HL-60/S4 treated with phorbol 12-myristate 13-acetate at 8.2 ng/mL for 4 days and 3 days (cell line): Measurements from ENCODE around the gene PGAM4.

Experiments
- in situ Hi-C: fragments of 300-500 bp; cut with MboI; formaldehyde crosslinking; loops from 2 replicates; pipeline ENCODE4 v1.15.0; 2022; ENCODE audit warnings: low sequenced_read_pairs

PGAM4 gene

GRCh38 chrX:77930581-77930980 is 38.9 kb downstream of the PGAM4 start:
- in situ Hi-C loops, result no loop called here

- in situ Hi-C loops, result no loop called here
Measured at GRCh38 chrX:77925764-77926163, 43.7 kb downstream of the PGAM4 start.

DNA sequence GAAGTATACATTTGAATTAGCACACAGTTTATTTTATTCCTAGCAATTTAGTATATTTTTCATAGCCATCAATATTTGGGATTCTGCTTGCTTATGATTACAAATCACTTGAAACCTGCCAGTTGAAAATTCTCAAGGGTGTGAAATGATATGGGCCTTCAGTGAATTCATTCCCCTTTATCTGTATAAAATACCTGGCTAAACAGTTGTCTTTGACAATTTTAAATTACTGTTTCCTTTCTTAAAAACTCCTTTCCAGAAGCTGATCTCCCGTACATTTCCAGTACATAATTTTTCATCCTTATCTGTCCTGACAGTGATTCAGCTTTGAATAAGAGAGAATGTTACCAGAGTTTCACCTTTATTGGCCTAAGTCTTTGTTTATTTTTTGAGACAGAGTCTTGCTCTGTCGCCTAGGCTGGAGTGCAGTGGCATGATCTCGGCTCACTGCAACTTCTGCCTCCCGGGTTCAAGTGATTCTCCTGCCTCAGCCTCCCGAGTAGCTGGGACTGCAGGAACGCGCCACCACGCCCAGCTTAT is 45.0 kb downstream of the PGAM4 start:
- in situ Hi-C loops, result no loop called here

DNA sequence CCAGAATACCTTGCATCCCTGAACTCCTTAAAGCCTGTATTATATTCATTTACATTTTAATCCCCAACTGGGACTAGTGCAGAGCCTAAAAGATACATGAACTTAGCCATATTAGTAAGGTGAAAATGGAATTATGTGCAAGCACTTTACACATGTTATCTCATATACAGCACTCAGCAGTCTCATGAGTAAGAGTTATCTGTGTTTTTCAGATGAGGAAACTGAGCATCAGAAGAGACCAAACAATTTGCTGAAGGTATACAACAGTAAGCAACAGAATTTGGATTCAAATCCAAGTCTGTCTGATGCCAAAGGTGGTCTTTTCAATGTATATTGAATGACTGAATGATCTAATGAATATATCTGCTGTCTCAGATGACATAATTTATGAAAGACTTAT is 46.7 kb downstream of the PGAM4 start:
- in situ Hi-C loops, result no loop called here

- in situ Hi-C loops, result loop anchor here (10.0 kb wide), 1 partner anchor 105 kb away; no protein-coding TSS in a partner anchor
Measured at GRCh38 chrX:77919370-77919769, 50.1 kb downstream of the PGAM4 start.

DNA sequence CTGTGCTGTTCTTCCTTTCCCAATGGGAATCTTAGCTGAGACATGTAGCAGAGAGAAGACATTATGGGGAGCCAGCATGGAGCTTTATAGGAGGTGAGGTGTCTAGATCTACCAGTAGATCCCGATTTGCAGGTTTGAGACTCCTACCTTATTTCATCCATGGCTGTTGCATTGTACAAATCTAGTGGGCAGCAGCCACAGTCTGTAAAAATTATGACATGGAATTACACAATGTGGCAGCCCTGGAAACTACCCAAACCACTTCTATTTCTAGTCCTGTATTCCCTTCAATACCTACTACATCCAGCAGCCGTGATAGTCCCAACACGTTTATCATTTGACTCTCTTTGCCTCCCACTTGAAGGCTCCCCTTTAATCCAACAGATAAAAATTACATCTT is 50.9 kb downstream of the PGAM4 start:
- in situ Hi-C loops, result loop anchor here (10.0 kb wide), 1 partner anchor 106 kb away; no protein-coding TSS in a partner anchor
